Stimulated activated effector memory CD8-positive, alpha-beta T cell treated with anti-CD3 and anti-CD28 coated beads, Interleukin-12 subunit alpha, Interleukin-12 subunit beta, amount 100 ng/mL, for 72 hours (primary cell): ENCODE data around the gene FAM240B.

Experiments used
- ATAC-seq: fragments of 150-1000 bp; cut with Tn5 transposase; 2 replicates; pipeline ENCODE4 v1.10.0; 2021
- DNase-seq, 2 donors: peaks; one replicate each; pipeline ENCODE4 v3.0.0; 2021 to 2022; ENCODE audit warnings: low spot score in 2 of 2
- H3K27ac Mint-ChIP-seq: one replicate; pipeline ENCODE4 v1.8.0; 2022; ENCODE audit warnings: mild to moderate bottlenecking, mixed read lengths
- H3K36me3 Mint-ChIP-seq: one replicate; pipeline ENCODE4 v1.8.0; 2022; ENCODE audit warnings: mild to moderate bottlenecking, mixed read lengths
- H3K4me1 Mint-ChIP-seq: one replicate; pipeline ENCODE4 v1.8.0; 2022; ENCODE audit warnings: mixed read lengths
- H3K4me3 Mint-ChIP-seq: one replicate; pipeline ENCODE4 v1.8.0; 2022; ENCODE audit warnings: mild to moderate bottlenecking, mixed read lengths
- H3K9me3 Mint-ChIP-seq: one replicate; pipeline ENCODE4 v1.8.0; 2022; ENCODE audit warnings: mixed read lengths

The FAM240B gene

GRCh38 chr9:38715684-38716083 is 4.2 kb downstream of the FAM240B start:
- Mint-ChIP-seq H3K27ac (no peak overlapping the region), H3K36me3 (no peaks in the 10 kb centered on the region), H3K4me1 (no peaks in the 10 kb centered on the region), H3K9me3 (no peaks in the 10 kb centered on the region), H3K4me3 (no peak overlapping the region)
- ATAC-seq, result no peak
- no peak for DNase-seq

GRCh38 chr9:38713426-38713825 is 6.5 kb downstream of the FAM240B start:
- Mint-ChIP-seq H3K4me1 (peaks cover under 1% of the 10 kb centered on the region), H3K27ac (no peak overlapping the region), H3K9me3 (no peaks in the 10 kb centered on the region), H3K4me3 (no peak overlapping the region), H3K36me3 (no peaks in the 10 kb centered on the region)
- no peak for ATAC-seq
- DNase-seq, result no peak

GRCh38 chr9:38708759-38709158 is 11.2 kb downstream of the FAM240B start:
- no peak for ATAC-seq
- DNase-seq, result no peak
- no peak overlapping the region for H3K27ac Mint-ChIP-seq
- H3K9me3 Mint-ChIP-seq, result no peaks in the 10 kb centered on the region
- no peaks in the 10 kb centered on the region for H3K36me3 Mint-ChIP-seq
- H3K4me1 Mint-ChIP-seq, result peaks cover 6% of the 10 kb centered on the region
- no peak overlapping the region for H3K4me3 Mint-ChIP-seq

GRCh38 chr9:38707885-38708637 is 11.9 kb downstream of the FAM240B start:
- Mint-ChIP-seq H3K27ac (no peak overlapping the region), H3K36me3 (no peaks in the 10 kb centered on the region), H3K4me1 (peaks cover 6% of the 10 kb centered on the region), H3K4me3 (no peak overlapping the region), H3K9me3 (no peaks in the 10 kb centered on the region)
- DNase-seq, result no peak
- ATAC-seq, result peak; percentile 42

DNA sequence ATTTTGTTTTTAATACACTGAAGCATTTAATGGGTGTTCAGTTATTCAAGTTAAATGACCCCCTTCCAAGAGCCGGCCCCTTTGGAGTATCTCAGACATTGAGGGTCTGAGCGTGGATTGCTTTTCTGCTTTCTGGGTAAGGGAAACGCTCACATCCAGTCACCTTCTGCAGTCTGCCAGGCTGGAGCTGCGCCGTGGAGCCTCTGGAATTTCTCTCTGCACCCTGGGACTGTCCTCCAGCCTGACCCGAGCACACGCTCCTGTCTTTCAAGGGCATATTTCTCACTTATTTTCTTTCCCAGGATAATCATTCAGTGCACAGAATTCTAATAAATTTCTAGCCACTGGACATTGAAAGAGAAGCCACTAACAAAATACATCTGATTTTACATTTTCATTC is 13.4 kb downstream of the FAM240B start:
- no peak overlapping the region for H3K27ac Mint-ChIP-seq
- ATAC-seq (no peak), DNase-seq (no peak)
- peaks cover 6% of the 10 kb centered on the region for H3K4me1 Mint-ChIP-seq
- H3K36me3 Mint-ChIP-seq, result no peaks in the 10 kb centered on the region
- H3K9me3 Mint-ChIP-seq, result no peaks in the 10 kb centered on the region
- no peak overlapping the region for H3K4me3 Mint-ChIP-seq

GRCh38 chr9:38705917-38706316 is 14.0 kb downstream of the FAM240B start:
- Mint-ChIP-seq H3K36me3 (no peaks in the 10 kb centered on the region), H3K9me3 (no peaks in the 10 kb centered on the region), H3K27ac (no peak overlapping the region), H3K4me1 (peaks cover 6% of the 10 kb centered on the region), H3K4me3 (no peak overlapping the region)
- no peak for DNase-seq
- ATAC-seq, result no peak

GRCh38 chr9:38700695-38701094 is 19.2 kb downstream of the FAM240B start:
- Mint-ChIP-seq H3K27ac (no peak overlapping the region), H3K9me3 (no peaks in the 10 kb centered on the region), H3K36me3 (no peaks in the 10 kb centered on the region), H3K4me1 (no peaks in the 10 kb centered on the region), H3K4me3 (no peak overlapping the region)
- no peak for DNase-seq
- ATAC-seq, result no peak

GRCh38 chr9:38699337-38699736 is 20.6 kb downstream of the FAM240B start:
- Mint-ChIP-seq H3K36me3 (no peaks in the 10 kb centered on the region), H3K9me3 (no peaks in the 10 kb centered on the region), H3K27ac (no peak overlapping the region), H3K4me3 (no peak overlapping the region), H3K4me1 (no peaks in the 10 kb centered on the region)
- no peak for DNase-seq
- peak; percentile 26 for ATAC-seq

- ATAC-seq (no peak), DNase-seq (no peak)
- Mint-ChIP-seq H3K36me3 (no peaks in the 10 kb centered on the region), H3K9me3 (no peaks in the 10 kb centered on the region), H3K4me3 (no peak overlapping the region), H3K27ac (no peak overlapping the region), H3K4me1 (no peaks in the 10 kb centered on the region)
Measured at GRCh38 chr9:38697776-38698300, 22.1 kb downstream of the FAM240B start.

DNA sequence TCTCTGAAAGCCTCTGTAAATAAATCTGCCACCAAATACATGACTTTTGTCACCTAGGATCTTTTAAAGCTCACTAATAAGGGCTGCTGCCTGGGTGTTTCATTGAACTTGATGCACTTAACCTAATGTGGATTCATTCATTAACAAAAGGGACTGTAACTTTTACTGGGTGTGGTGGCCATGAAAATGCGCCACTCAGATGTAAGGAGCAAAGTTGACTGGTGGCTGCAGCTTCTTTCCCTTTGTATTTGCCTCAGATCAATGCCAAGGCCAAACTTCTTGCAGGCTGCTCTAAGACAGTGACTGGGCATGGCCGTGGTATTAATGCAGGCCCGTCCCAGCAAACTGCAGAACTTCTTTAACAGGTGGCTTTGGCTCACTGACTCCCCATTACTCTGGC is 22.9 kb downstream of the FAM240B start:
- ATAC-seq (no peak), DNase-seq (no peak)
- no peaks in the 10 kb centered on the region for H3K4me1 Mint-ChIP-seq
- H3K27ac Mint-ChIP-seq, result no peak overlapping the region
- no peak overlapping the region for H3K4me3 Mint-ChIP-seq
- H3K9me3 Mint-ChIP-seq, result no peaks in the 10 kb centered on the region
- H3K36me3 Mint-ChIP-seq, result no peaks in the 10 kb centered on the region

- DNase-seq, result no peak
- Mint-ChIP-seq H3K9me3 (no peaks in the 10 kb centered on the region), H3K4me3 (no peak overlapping the region), H3K36me3 (no peaks in the 10 kb centered on the region), H3K27ac (no peak overlapping the region), H3K4me1 (no peaks in the 10 kb centered on the region)
- no peak for ATAC-seq
Measured at GRCh38 chr9:38694676-38695075, 25.3 kb downstream of the FAM240B start.

DNA sequence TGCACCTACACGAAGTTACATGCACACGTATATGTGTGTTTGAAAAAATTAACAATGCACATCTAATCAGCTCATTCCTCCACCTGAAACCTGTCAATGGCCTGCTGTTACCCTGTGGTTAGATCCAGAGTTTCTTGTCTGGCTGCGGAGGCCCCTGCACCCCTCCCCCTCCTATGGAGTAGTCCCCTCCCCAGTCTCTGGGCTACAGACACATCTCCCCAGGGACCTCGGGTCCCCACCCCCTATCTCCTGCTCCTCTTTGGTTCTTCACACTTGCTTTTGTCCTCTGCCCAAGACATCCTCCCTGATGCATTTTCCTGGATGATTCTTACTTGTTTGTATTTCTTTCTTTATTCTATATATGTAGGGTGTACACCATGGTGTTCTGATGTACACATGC is 27.2 kb downstream of the FAM240B start:
- no peaks in the 10 kb centered on the region for H3K36me3 Mint-ChIP-seq
- H3K4me3 Mint-ChIP-seq, result no peak overlapping the region
- no peak for ATAC-seq
- no peak for DNase-seq
- no peaks in the 10 kb centered on the region for H3K4me1 Mint-ChIP-seq
- H3K27ac Mint-ChIP-seq, result no peak overlapping the region
- no peaks in the 10 kb centered on the region for H3K9me3 Mint-ChIP-seq

DNA sequence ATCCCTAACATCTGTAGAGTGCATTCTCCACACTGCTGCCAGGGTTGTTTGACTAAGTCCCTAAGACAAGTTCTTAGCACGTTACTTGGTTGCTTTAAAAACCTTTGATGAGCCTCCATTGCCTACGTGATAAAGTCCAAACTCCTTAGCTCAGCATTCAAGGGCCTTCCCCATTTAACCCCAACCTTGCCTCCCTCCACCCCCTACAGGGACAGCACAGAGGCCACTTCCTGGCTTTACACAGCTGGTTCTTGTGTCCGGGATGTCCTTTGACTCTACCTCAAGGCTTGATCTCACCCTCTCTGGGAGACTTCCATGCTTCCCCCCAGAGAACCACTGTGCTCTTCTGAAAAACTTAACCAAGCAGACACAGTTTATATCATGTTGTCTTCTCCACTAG is 29.4 kb downstream of the FAM240B start:
- DNase-seq (no peak), ATAC-seq (no peak)
- Mint-ChIP-seq H3K36me3 (no peaks in the 10 kb centered on the region), H3K4me1 (no peaks in the 10 kb centered on the region), H3K27ac (no peak overlapping the region), H3K4me3 (no peak overlapping the region), H3K9me3 (no peaks in the 10 kb centered on the region)

- Mint-ChIP-seq H3K4me1 (no peaks in the 10 kb centered on the region), H3K4me3 (no peak overlapping the region), H3K36me3 (no peaks in the 10 kb centered on the region), H3K27ac (no peak overlapping the region), H3K9me3 (no peaks in the 10 kb centered on the region)
- ATAC-seq, result no peak
- DNase-seq, result no peak
Measured at GRCh38 chr9:38689678-38690077, 30.3 kb downstream of the FAM240B start.

DNA sequence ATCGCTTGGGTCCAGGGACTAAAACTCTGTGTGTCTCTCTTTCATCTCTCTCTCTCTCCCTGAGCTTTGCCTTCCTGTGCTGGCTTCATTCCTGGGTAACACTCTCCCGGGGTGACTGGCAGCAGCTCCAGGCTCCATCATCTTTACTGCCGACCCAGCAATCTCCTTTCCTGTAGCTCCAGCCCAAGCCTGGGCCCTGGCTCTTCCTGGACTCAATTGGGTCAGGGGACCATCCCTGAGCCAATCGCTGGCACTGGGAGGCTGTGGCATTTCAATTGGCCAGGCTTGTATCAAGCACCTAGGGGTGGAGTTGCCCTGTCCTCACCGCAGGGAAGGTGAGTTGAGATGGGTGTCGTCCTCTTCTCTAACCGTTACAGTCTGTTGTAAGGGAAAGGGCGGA is 31.9 kb downstream of the FAM240B start:
- Mint-ChIP-seq H3K9me3 (no peaks in the 10 kb centered on the region), H3K4me3 (peak overlapping the region; percentile 43), H3K4me1 (no peaks in the 10 kb centered on the region), H3K27ac (no peak overlapping the region), H3K36me3 (no peaks in the 10 kb centered on the region)
- ATAC-seq (no peak), DNase-seq (no peak)

DNA sequence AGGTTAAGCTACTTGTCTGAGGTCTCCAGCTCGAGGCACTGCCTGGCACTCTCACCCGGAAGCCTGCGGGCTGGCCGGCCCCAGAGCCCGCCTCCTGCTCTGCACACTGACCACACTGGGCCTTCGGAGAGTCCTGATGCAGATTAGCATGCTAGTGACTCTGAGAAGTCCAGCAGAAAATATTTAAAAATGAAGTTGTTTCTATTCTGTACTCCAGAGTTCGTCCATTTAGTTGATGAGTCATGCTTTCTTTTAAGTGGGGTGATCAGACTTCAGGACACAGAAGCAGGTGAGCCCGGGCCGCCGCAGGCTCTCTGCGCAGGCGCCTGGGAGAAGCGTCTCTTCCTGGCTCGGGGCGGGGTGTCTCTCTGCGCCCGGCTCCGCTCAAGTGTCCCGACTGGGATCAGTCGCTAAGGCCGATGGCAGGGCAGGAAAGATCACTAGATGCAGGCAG is 32.5 kb downstream of the FAM240B start:
- H3K4me3 Mint-ChIP-seq, result peak overlapping the region; percentile 43
- peak; percentile 59 for ATAC-seq
- H3K27ac Mint-ChIP-seq, result no peak overlapping the region
- no peaks in the 10 kb centered on the region for H3K9me3 Mint-ChIP-seq
- no peaks in the 10 kb centered on the region for H3K4me1 Mint-ChIP-seq
- H3K36me3 Mint-ChIP-seq, result no peaks in the 10 kb centered on the region
- peak in 1 of 2 donors; percentile 8 for DNase-seq
